Keratinocyte (primary cell): ENCODE data around the gene RNU6-9. TPM values are rescaled to one million over a fixed set of nuclear protein-coding genes. Genes with fewer than 3 reads are reported as not detected.

Experiments
- DNase-seq: peaks from one replicate; pipeline ENCODE4 v3.0.0-alpha.2; 2011; ENCODE audit warnings: low read depth, missing footprints, low spot score
- FAIRE-seq: peaks from 2 replicates; lab custom pipeline; 2011; peaks lifted over from hg19 to GRCh38; lab: Jason Lieb, UNC
- H2AFZ ChIP-seq: 2 replicates; pipeline ENCODE4 v1.6.0; 2012; ENCODE audit warnings: low read length, control low read depth, inconsistent platforms; ENCODE audit not compliant: control insufficient read depth
- H3K27ac ChIP-seq: 2 replicates; pipeline ENCODE4 v1.5.1; 2011; ENCODE audit warnings: low read length; ENCODE audit not compliant: control insufficient read depth, insufficient read depth
- H3K27me3 ChIP-seq: 3 replicates; pipeline ENCODE4 v1.6.0; 2011; ENCODE audit warnings: low read length; ENCODE audit not compliant: control insufficient read depth, insufficient read depth; ENCODE audit errors: extremely low read depth
- H3K36me3 ChIP-seq, 2 experiments: 2 replicates in 1 of 2; 3 replicates in 1 of 2; pipeline ENCODE4 v1.5.1; 2011; ENCODE audit warnings: low read length in 2 of 2, mild to moderate bottlenecking in 1 of 2; ENCODE audit not compliant: control insufficient read depth in 2 of 2, insufficient read depth in 2 of 2; ENCODE audit errors: extremely low read depth in 1 of 2
- H3K4me1 ChIP-seq: 3 replicates; pipeline ENCODE4 v1.5.1; 2011; ENCODE audit warnings: low read length; ENCODE audit not compliant: control insufficient read depth, insufficient read depth; ENCODE audit errors: extremely low read depth
- H3K4me2 ChIP-seq: 3 replicates; pipeline ENCODE4 v1.6.0; 2011; ENCODE audit warnings: low read depth, low read length; ENCODE audit not compliant: control insufficient read depth, insufficient read depth; ENCODE audit errors: extremely low read depth
- H3K4me3 ChIP-seq, 3 experiments: fragments of 200-600 bp in 1 of 3; sonication (generic) in 1 of 3; 2 replicates in 2 of 3; 3 replicates in 1 of 3; pipeline ENCODE4 v1.5.1; 2011 to 2016; ENCODE audit warnings: low read length in 3 of 3, mild to moderate bottlenecking in 3 of 3, control low read depth in 2 of 3, inconsistent platforms in 1 of 3, low read depth in 1 of 3, mixed read lengths in 1 of 3, mixed run types in 1 of 3, moderate library complexity in 1 of 3; ENCODE audit not compliant: control insufficient read depth in 2 of 3, insufficient read depth in 2 of 3; ENCODE audit errors: extremely low read depth in 1 of 3
- H3K79me2 ChIP-seq: 2 replicates; pipeline ENCODE4 v1.6.0; 2012; ENCODE audit warnings: low read length; ENCODE audit not compliant: control insufficient read depth, insufficient read depth
- H3K9ac ChIP-seq: 3 replicates; pipeline ENCODE4 v1.6.0; 2011; ENCODE audit warnings: low read length; ENCODE audit not compliant: control insufficient read depth, insufficient read depth; ENCODE audit errors: extremely low read depth
- H3K9me1 ChIP-seq: 3 replicates; pipeline ENCODE4 v1.6.0; 2011; ENCODE audit warnings: low read length; ENCODE audit not compliant: control insufficient read depth, insufficient read depth; ENCODE audit errors: extremely low read depth
- H3K9me3 ChIP-seq: 2 replicates; pipeline ENCODE4 v1.5.1; 2012; ENCODE audit warnings: low read depth, low read length; ENCODE audit not compliant: control insufficient read depth
- H4K20me1 ChIP-seq: 3 replicates; pipeline ENCODE4 v1.6.0; 2011; ENCODE audit warnings: low read length; ENCODE audit not compliant: control insufficient read depth, insufficient read depth; ENCODE audit errors: extremely low read depth
- CTCF ChIP-seq, 3 experiments: IDR thresholded peaks in 1 of 3; conservative IDR thresholded peaks in 1 of 3; optimal IDR thresholded peaks in 1 of 3; 2 replicates in 2 of 3; 3 replicates in 1 of 3; pipeline versions ENCODE3 to v1.5.1; 2011; ENCODE audit warnings: low read length in 3 of 3, mild to moderate bottlenecking in 3 of 3, moderate library complexity in 2 of 3, control low read depth in 1 of 3, inconsistent platforms in 1 of 3; ENCODE audit not compliant: insufficient read depth in 2 of 3; ENCODE audit errors: extremely low read depth in 1 of 3
- EZH2 ChIP-seq: IDR thresholded peaks from one replicate; pipeline ENCODE4 v1.6.1; 2012; ENCODE audit warnings: inconsistent platforms, mild to moderate bottlenecking, low read length, moderate library complexity
- dilution Hi-C: fragments of 300-500 bp; cut with MboI; formaldehyde crosslinking; loops from one replicate; pipeline ENCODE4 v1.7.0; 2020; ENCODE audit warnings: low sequenced_read_pairs; ENCODE audit not compliant: extremely low pct_ligation_motif_present
- polyA plus RNA-seq, 5 experiments: library from polyadenylated mRNA; depleted of rRNA in 3 of 5; stranded (reverse) in 3 of 5; stranded (forward) in 1 of 5; unstranded in 1 of 5; fragments of >200 nt; gene quantifications; 1 replicate in 1 of 5; 2 replicates in 3 of 5; 3 replicates in 1 of 5; pipeline versions ENCODE4 v1.2.1 to v1.2.3, GENCODE V29; 2011 to 2012; ENCODE audit warnings: missing spikeins in 2 of 5, low read depth in 1 of 5, low replicate concordance in 1 of 5

Gene RNU6-9
- polyA plus RNA-seq, 1 donor (not counting 4 experiments of a cell fraction or from before 2014, with no cell fraction given) = not detected

DNA sequence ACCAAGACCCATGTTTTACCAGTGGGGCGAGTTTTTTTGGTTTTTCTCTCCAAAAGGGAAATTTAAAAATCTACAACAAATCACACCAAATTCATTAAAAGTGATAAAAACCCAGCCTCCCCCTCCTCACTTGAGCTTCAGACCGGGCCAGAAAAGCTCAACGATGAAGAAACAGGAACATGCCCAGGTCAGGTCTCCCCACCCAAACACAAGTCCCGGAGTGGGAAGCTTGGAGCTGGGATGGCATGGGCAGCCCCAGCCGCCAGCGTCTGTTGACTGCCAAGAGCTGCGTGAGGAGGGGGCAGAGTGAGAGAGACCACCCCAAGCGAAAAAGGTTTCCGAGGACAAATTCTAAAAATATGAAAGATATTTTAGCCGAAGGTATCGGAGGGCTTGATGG lies 3.7 kb downstream of the RNU6-9 start:
- FAIRE-seq = no peak
- Histone ChIP-seq H3K9me3 (no peaks in the 10 kb centered on the region), H3K9me1 (no peaks in the 10 kb centered on the region), H3K79me2 (no peaks in the 10 kb centered on the region), H3K4me3 (no peak overlapping the region), H3K4me1 (no peaks in the 10 kb centered on the region), H3K36me3 (peaks cover 5 to 16% of the 10 kb centered on the region in 2 experiments), H4K20me1 (no peaks in the 10 kb centered on the region), H3K27me3 (no peaks in the 10 kb centered on the region), H3K4me2 (no peak overlapping the region), H3K9ac (no peak overlapping the region), H3K27ac (no peak overlapping the region), H2AFZ (no peak overlapping the region)
- dilution Hi-C loops = no loop called here
- no peak for TF ChIP-seq CTCF (optimal IDR thresholded peaks at IDR 0.05 in 1 of 3, IDR thresholded peaks at IDR 0.05 in 1 of 3, conservative IDR thresholded peaks at IDR 0.05 in 1 of 3; ENCODE audit: extremely low read depth in 1 of 3, insufficient read depth in 2 of 3, low read length in 3 of 3)
- no peak for TF ChIP-seq EZH2
- no peak for DNase-seq

- H3K4me2 ChIP-seq = no peak overlapping the region
- no peaks in the 10 kb centered on the region for H3K79me2 ChIP-seq
- no peaks in the 10 kb centered on the region for H3K9me1 ChIP-seq
- DNase-seq = no peak
- H4K20me1 ChIP-seq = no peaks in the 10 kb centered on the region
- peaks cover 5 to 17% of the 10 kb centered on the region in 2 experiments for H3K36me3 ChIP-seq
- H3K27me3 ChIP-seq = no peaks in the 10 kb centered on the region
- H3K9me3 ChIP-seq = no peaks in the 10 kb centered on the region
- no peak overlapping the region for H3K4me3 ChIP-seq
- TF ChIP-seq CTCF (optimal IDR thresholded peaks at IDR 0.05 in 1 of 3, IDR thresholded peaks at IDR 0.05 in 1 of 3, conservative IDR thresholded peaks at IDR 0.05 in 1 of 3; ENCODE audit: extremely low read depth in 1 of 3, insufficient read depth in 2 of 3, low read length in 3 of 3) (peak in 1 of 3 experiments; percentile 11), EZH2 (no peak)
- FAIRE-seq = no peak
- H3K4me1 ChIP-seq = no peaks in the 10 kb centered on the region
- dilution Hi-C loops = no loop called here
- H2AFZ ChIP-seq = no peak overlapping the region
- H3K9ac ChIP-seq = no peak overlapping the region
- H3K27ac ChIP-seq = no peak overlapping the region
These were observed 4.3 kb downstream of the RNU6-9 start for GRCh38 chr19:897442-898039.
